ENCODE data around the gene TRERF1. TPM values are rescaled to one million over a fixed set of nuclear protein-coding genes. Genes with fewer than 3 reads are reported as not detected.

Gene TRERF1
- total RNA-seq, 1 donor from 2014 or later: 0.40 TPM

- DNase-seq (ENCODE audit: low read depth, low spot score): no peak
Measured at GRCh38 chr6:42278131-42278853, 173.4 kb downstream of the TRERF1 start.

- DNase-seq (ENCODE audit: low read depth, low spot score): no peak
Measured at GRCh38 chr6:42276034-42276890, 175.5 kb downstream of the TRERF1 start.

- no peak for DNase-seq (ENCODE audit: low read depth, low spot score)
Measured at GRCh38 chr6:42275376-42276033, 176.2 kb downstream of the TRERF1 start.

GRCh38 chr6:42274898-42275297, 176.8 kb downstream of the TRERF1 start:
- DNase-seq (ENCODE audit: low read depth, low spot score): no peak

- DNase-seq (ENCODE audit: low read depth, low spot score): no peak
Measured at GRCh38 chr6:42271834-42272805, 179.6 kb downstream of the TRERF1 start.

- no peak for DNase-seq (ENCODE audit: low read depth, low spot score)
Measured at GRCh38 chr6:42269974-42270510, 181.7 kb downstream of the TRERF1 start.

- no peak for DNase-seq (ENCODE audit: low read depth, low spot score)
Measured at GRCh38 chr6:42269553-42269952, 182.2 kb downstream of the TRERF1 start.

- no peak for DNase-seq (ENCODE audit: low read depth, low spot score)
Measured at GRCh38 chr6:42268835-42269204, 182.9 kb downstream of the TRERF1 start.

GRCh38 chr6:42268016-42268834, 183.5 kb downstream of the TRERF1 start:
- no peak for DNase-seq (ENCODE audit: low read depth, low spot score)

- DNase-seq (ENCODE audit: low read depth, low spot score): no peak
Measured at GRCh38 chr6:42266538-42266937, 185.2 kb downstream of the TRERF1 start.

- DNase-seq (ENCODE audit: low read depth, low spot score): no peak
Measured at GRCh38 chr6:42264852-42265390, 186.8 kb downstream of the TRERF1 start.

GRCh38 chr6:42264162-42264851, 187.4 kb downstream of the TRERF1 start:
- no peak for DNase-seq (ENCODE audit: low read depth, low spot score)

GRCh38 chr6:42263165-42263728, 188.5 kb downstream of the TRERF1 start:
- no peak for DNase-seq (ENCODE audit: low read depth, low spot score)

GRCh38 chr6:42260972-42261371, 190.8 kb downstream of the TRERF1 start:
- DNase-seq (ENCODE audit: low read depth, low spot score): no peak

- no peak for DNase-seq (ENCODE audit: low read depth, low spot score)
Measured at GRCh38 chr6:42260396-42260888, 191.3 kb downstream of the TRERF1 start.

- DNase-seq (ENCODE audit: low read depth, low spot score): no peak
Measured at GRCh38 chr6:42259841-42260395, 191.8 kb downstream of the TRERF1 start.

GRCh38 chr6:42259286-42259685, 192.4 kb downstream of the TRERF1 start:
- DNase-seq (ENCODE audit: low read depth, low spot score): no peak

- DNase-seq (ENCODE audit: low read depth, low spot score): no peak
Measured at GRCh38 chr6:42257614-42258013, 194.1 kb downstream of the TRERF1 start.
